ENCODE measurements around the gene HK3. TPM values are rescaled to one million over a fixed set of nuclear protein-coding genes. Genes with fewer than 3 reads are reported as not detected.

The HK3 gene
- total and polyA plus RNA-seq, 2 of the 8 experiments (the other 6 are each of a cell fraction or from before 2014, with no cell fraction given), result not detected

GRCh38 chr5:176922817-176923216 lies 23.7 kb upstream of the HK3 start (continued):
- no peak for TF ChIP-seq RAD21 (IDR thresholded peaks at IDR 0.05 in 1 of 2, conservative IDR thresholded peaks at IDR 0.05 in 1 of 2; ENCODE audit: low read depth in 2 of 2, low read length in 2 of 2)

Data from H1 (cell line).